Endodermal cell (in vitro differentiated cells): ENCODE data around the gene OPN3. TPM values are rescaled to one million over a fixed set of nuclear protein-coding genes. Genes with fewer than 3 reads are reported as not detected.

Experiments
- DNase-seq: peaks from one replicate; pipeline ENCODE4 v3.0.0-alpha.2; 2017
- H3K27ac ChIP-seq: 2 replicates; pipeline ENCODE4 v1.5.1; 2013; ENCODE audit warnings: mild to moderate bottlenecking, low read depth, low read length, moderate library complexity
- H3K27me3 ChIP-seq: 2 replicates; pipeline ENCODE4 v1.6.1; 2013; ENCODE audit warnings: mild to moderate bottlenecking, low read length, moderate library complexity; ENCODE audit not compliant: insufficient read depth, control insufficient read depth, poor library complexity, severe bottlenecking
- H3K36me3 ChIP-seq: 2 replicates; pipeline ENCODE4 v1.7.0; 2013; ENCODE audit warnings: mild to moderate bottlenecking, low read length, moderate library complexity; ENCODE audit not compliant: control insufficient read depth, insufficient read depth
- H3K4me1 ChIP-seq: one replicate; pipeline ENCODE4 v1.7.0; 2013; ENCODE audit warnings: low read length; ENCODE audit not compliant: control insufficient read depth, insufficient read depth
- H3K4me3 ChIP-seq: 2 replicates; pipeline ENCODE4 v1.5.1; 2013; ENCODE audit warnings: mild to moderate bottlenecking, low read length, moderate library complexity
- H3K9ac ChIP-seq: 2 replicates; pipeline ENCODE4 v1.6.1; 2013; ENCODE audit warnings: mild to moderate bottlenecking, low read length, moderate library complexity; ENCODE audit not compliant: poor library complexity, severe bottlenecking; ENCODE audit errors: extremely low read depth
- H3K9me3 ChIP-seq: 2 replicates; pipeline ENCODE4 v1.6.1; 2013; ENCODE audit warnings: mild to moderate bottlenecking, low read length, moderate library complexity; ENCODE audit not compliant: control insufficient read depth
- H3K27ac Mint-ChIP-seq: 2 replicates; pipeline ENCODE4 v1.8.0; 2020; ENCODE audit warnings: mixed read lengths
- H3K27me3 Mint-ChIP-seq: 2 replicates; pipeline ENCODE4 v1.8.0; 2021; ENCODE audit warnings: mild to moderate bottlenecking, mixed read lengths; ENCODE audit not compliant: insufficient read depth
- H3K36me3 Mint-ChIP-seq: 2 replicates; pipeline ENCODE4 v1.8.0; 2020; ENCODE audit warnings: low read depth, mixed read lengths
- H3K4me1 Mint-ChIP-seq: 2 replicates; pipeline ENCODE4 v1.8.0; 2020; ENCODE audit warnings: mixed read lengths
- H3K4me3 Mint-ChIP-seq: 2 replicates; pipeline ENCODE4 v1.8.0; 2020; ENCODE audit warnings: mild to moderate bottlenecking, moderate library complexity, mixed read lengths
- H3K9me3 Mint-ChIP-seq: 2 replicates; pipeline ENCODE4 v1.8.0; 2020; ENCODE audit warnings: mild to moderate bottlenecking, mixed read lengths
- CTCF ChIP-seq: fragments of 200-600 bp; sonication (generic); conservative IDR thresholded peaks from 2 replicates; pipeline ENCODE4 v1.5.0; 2021; ENCODE audit warnings: antibody characterized with exemption, mild to moderate bottlenecking
- WGBS, 2 experiments: methylation state at CpG; one replicate each; pipeline versions ENCODE4 v1.1.5 to v1.1.7; 2013; ENCODE audit warnings: missing lambda C conversion rate in 2 of 2, mixed read lengths in 1 of 2; ENCODE audit not compliant: insufficient coverage in 1 of 2, insufficient read length in 1 of 2; 5-methylcytosine and 5-hydroxymethylcytosine counted together
- total RNA-seq, 2 donors: library from RNA; stranded (reverse); fragmentation: NEBNext Ultra II Directional in 1 of 2; extraction: Animal tissue kit (Norgen Biotek cat#: 25700) in 1 of 2; gene quantifications; 2 replicates in 1 of 2; 3 replicates in 1 of 2; pipeline ENCODE4 v1.2.1, GENCODE V29; 2021

Gene OPN3
- total RNA-seq, 2 donors from 2014 or later: 9.0 to 22.5 TPM

GRCh38 chr1:241678536-241678935 lies 38.4 kb upstream of the OPN3 start:
- no peak overlapping the region for H3K27ac Mint-ChIP-seq
- H3K27ac ChIP-seq: no peak overlapping the region
- H3K9me3 ChIP-seq: no peaks in the 10 kb centered on the region
- H3K4me1 Mint-ChIP-seq: peaks cover 9% of the 10 kb centered on the region
- no peak overlapping the region for H3K4me3 ChIP-seq
- no peaks in the 10 kb centered on the region for H3K4me1 ChIP-seq
- H3K4me3 Mint-ChIP-seq: no peak overlapping the region
- H3K27me3 Mint-ChIP-seq: peaks cover 52% of the 10 kb centered on the region
- peaks cover 5% of the 10 kb centered on the region for H3K9me3 Mint-ChIP-seq
- no peak for DNase-seq
- H3K36me3 Mint-ChIP-seq: no peaks in the 10 kb centered on the region
- 100% methylated on average over 2 of the region's 2 CpGs; no CpG with 5 or more reads in 1 of the 2 experiments for WGBS, 2 experiments
- TF ChIP-seq CTCF: no peak
- H3K36me3 ChIP-seq: no peaks in the 10 kb centered on the region
- peaks cover 86% of the 10 kb centered on the region for H3K27me3 ChIP-seq
- no peak overlapping the region for H3K9ac ChIP-seq

GRCh38 chr1:241677201-241677600 lies 37.0 kb upstream of the OPN3 start:
- H3K9me3 ChIP-seq: no peaks in the 10 kb centered on the region
- no peaks in the 10 kb centered on the region for H3K4me1 ChIP-seq
- Mint-ChIP-seq H3K27me3 (peaks cover 63% of the 10 kb centered on the region), H3K36me3 (no peaks in the 10 kb centered on the region), H3K4me3 (no peak overlapping the region), H3K4me1 (peaks cover 7% of the 10 kb centered on the region), H3K27ac (no peak overlapping the region), H3K9me3 (peaks cover 5% of the 10 kb centered on the region)
- TF ChIP-seq CTCF: no peak
- H3K36me3 ChIP-seq: no peaks in the 10 kb centered on the region
- no peak overlapping the region for H3K9ac ChIP-seq
- 79 to 92% methylated on average over 4 to 5 of the region's 5 CpGs for WGBS, 2 experiments
- H3K4me3 ChIP-seq: no peak overlapping the region
- H3K27ac ChIP-seq: no peak overlapping the region
- H3K27me3 ChIP-seq: peaks cover 89% of the 10 kb centered on the region
- DNase-seq: no peak

- Histone ChIP-seq H3K9me3 (no peaks in the 10 kb centered on the region), H3K27me3 (peaks cover 97% of the 10 kb centered on the region), H3K4me3 (no peak overlapping the region), H3K4me1 (no peaks in the 10 kb centered on the region), H3K27ac (no peak overlapping the region), H3K36me3 (no peaks in the 10 kb centered on the region), H3K9ac (no peak overlapping the region)
- Mint-ChIP-seq H3K9me3 (no peaks in the 10 kb centered on the region), H3K27ac (no peak overlapping the region), H3K4me3 (no peak overlapping the region), H3K27me3 (peaks cover 66% of the 10 kb centered on the region), H3K4me1 (no peaks in the 10 kb centered on the region), H3K36me3 (no peaks in the 10 kb centered on the region)
- no peak for DNase-seq
- no peak for TF ChIP-seq CTCF
- 92 to 94% methylated on average over 2 to 4 of the region's 4 CpGs for WGBS, 2 experiments
Observed at GRCh38 chr1:241675983-241676382, 35.8 kb upstream of the OPN3 start.
